Measurements from ENCODE around the gene TOX2. TPM values are rescaled to one million over a fixed set of nuclear protein-coding genes. Genes with fewer than 3 reads are reported as not detected.
A peak's percentile ranks its signal among the peaks of the same experiment; 100 is the strongest.

The TOX2 gene
- total and polyA plus RNA-seq, 5 experiments from 2014 or later = 0.31 to 1.3 (median 1.2) TPM

DNA sequence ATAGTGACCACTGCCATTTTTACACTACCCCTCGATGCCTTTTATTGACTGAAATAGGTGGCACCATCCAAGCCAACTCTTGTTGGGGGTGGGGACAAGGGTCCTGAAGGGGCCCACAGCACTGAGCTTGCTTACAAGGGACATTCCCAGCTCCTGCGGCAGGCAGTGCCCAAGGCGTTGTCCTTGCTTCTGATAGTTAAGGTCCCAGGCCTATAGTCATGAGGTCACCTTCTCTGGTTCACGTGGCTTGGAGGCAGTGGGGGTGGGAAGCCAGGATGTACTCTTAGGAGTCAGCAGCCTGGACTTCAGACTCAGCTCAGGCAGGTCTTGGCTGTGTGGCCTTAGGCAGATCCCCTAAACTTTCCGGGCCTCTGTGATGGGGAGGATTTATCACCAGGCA, 48.6 kb downstream of the TOX2 start:
- no peak for ATAC-seq
- H3K9me3 Mint-ChIP-seq = peaks cover 0 to 2% (median 0%) of the 10 kb centered on the region in 9 donors
- no peak overlapping the region for H3K4me3 Mint-ChIP-seq
- peaks cover 24 to 58% (median 38%) of the 10 kb centered on the region in 4 donors for H3K4me1 Mint-ChIP-seq
- no peak overlapping the region for H3K27ac Mint-ChIP-seq
- POLR2A ChIA-PET = no interaction called here
- peaks cover 0 to 3% (median 2%) of the 10 kb centered on the region in 5 donors for H3K27me3 Mint-ChIP-seq
- peaks cover 0 to 1% (median 0%) of the 10 kb centered on the region in 3 donors for H3K36me3 Mint-ChIP-seq
- DNase-seq = peak in 1 of 10 donors; percentile 56

GRCh38 chr20:43963872-43964791, 49.5 kb downstream of the TOX2 start:
- H3K4me3 Mint-ChIP-seq = peak overlapping the region in 9 of 10 donors; percentile 20 to 77 (median 57)
- peak overlapping the region; percentile 4 to 86 (median 65) for H3K27ac Mint-ChIP-seq
- H3K9me3 Mint-ChIP-seq = no peaks in the 10 kb centered on the region
- DNase-seq (peak in 9 of 10 donors; percentile 29 to 75 (median 60)), ATAC-seq (peak; percentile 89 to 93)
- H3K36me3 Mint-ChIP-seq = no peaks in the 10 kb centered on the region
- peaks cover 22 to 56% (median 33%) of the 10 kb centered on the region in 4 donors for H3K4me1 Mint-ChIP-seq
- POLR2A ChIA-PET = interaction anchor here (1.0 to 1.1 kb wide), 2 partner anchors 8 to 21 kb away, joined by 3 read pairs; no protein-coding TSS in a partner anchor
- H3K27me3 Mint-ChIP-seq = peaks cover 0 to 3% (median 2%) of the 10 kb centered on the region in 5 donors

- POLR2A ChIA-PET = no interaction called here
- DNase-seq = no peak
- peaks cover 0 to 26% (median 10%) of the 10 kb centered on the region in 4 donors for H3K4me1 Mint-ChIP-seq
- H3K36me3 Mint-ChIP-seq = no peaks in the 10 kb centered on the region
- peaks cover 0 to 11% (median 4%) of the 10 kb centered on the region in 5 donors for H3K27me3 Mint-ChIP-seq
- ATAC-seq = no peak
- H3K4me3 Mint-ChIP-seq = no peak overlapping the region
- no peak overlapping the region for H3K27ac Mint-ChIP-seq
- H3K9me3 Mint-ChIP-seq = no peaks in the 10 kb centered on the region
These were observed 53.8 kb downstream of the TOX2 start for GRCh38 chr20:43968341-43969000.

DNA sequence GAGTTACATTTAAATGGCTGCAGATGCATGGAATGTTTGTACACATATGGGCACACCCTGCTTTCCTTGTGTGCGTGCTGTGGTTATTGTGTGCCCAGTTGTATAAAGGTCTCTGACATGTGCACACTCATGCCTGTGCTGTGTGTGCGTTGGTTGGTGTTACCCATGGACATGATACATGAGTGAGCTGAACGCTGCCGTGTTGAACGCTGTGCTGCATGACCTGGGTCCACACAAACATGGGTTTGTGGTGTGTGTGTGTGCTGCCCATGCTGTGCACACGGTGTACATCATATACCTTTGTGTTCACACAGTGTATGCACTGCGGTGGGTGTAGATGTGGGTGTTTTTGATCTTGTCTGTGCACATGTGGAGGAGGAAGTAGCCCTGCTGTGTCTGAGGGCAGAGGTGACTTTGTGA, 54.4 kb downstream of the TOX2 start:
- Mint-ChIP-seq H3K27me3 (peaks cover 0 to 12% (median 5%) of the 10 kb centered on the region in 5 donors), H3K9me3 (no peaks in the 10 kb centered on the region), H3K4me1 (peaks cover 0 to 20% (median 10%) of the 10 kb centered on the region in 4 donors), H3K27ac (peak overlapping the region in 1 of 10 donors; percentile 67), H3K36me3 (no peaks in the 10 kb centered on the region), H3K4me3 (no peak overlapping the region)
- DNase-seq (peak in 1 of 10 donors; percentile 40), ATAC-seq (no peak)
- POLR2A ChIA-PET = no interaction called here

GRCh38 chr20:43969501-43970182, 55.0 kb downstream of the TOX2 start:
- POLR2A ChIA-PET = no interaction called here
- no peaks in the 10 kb centered on the region for H3K9me3 Mint-ChIP-seq
- H3K4me1 Mint-ChIP-seq = peaks cover 0 to 14% (median 8%) of the 10 kb centered on the region in 4 donors
- peaks cover 0 to 9% (median 5%) of the 10 kb centered on the region in 5 donors for H3K27me3 Mint-ChIP-seq
- H3K4me3 Mint-ChIP-seq = no peak overlapping the region
- no peaks in the 10 kb centered on the region for H3K36me3 Mint-ChIP-seq
- peak in 1 of 10 donors; percentile 43 for DNase-seq
- ATAC-seq = no peak
- peak overlapping the region in 2 of 10 donors; percentile 38 to 39 for H3K27ac Mint-ChIP-seq

DNA sequence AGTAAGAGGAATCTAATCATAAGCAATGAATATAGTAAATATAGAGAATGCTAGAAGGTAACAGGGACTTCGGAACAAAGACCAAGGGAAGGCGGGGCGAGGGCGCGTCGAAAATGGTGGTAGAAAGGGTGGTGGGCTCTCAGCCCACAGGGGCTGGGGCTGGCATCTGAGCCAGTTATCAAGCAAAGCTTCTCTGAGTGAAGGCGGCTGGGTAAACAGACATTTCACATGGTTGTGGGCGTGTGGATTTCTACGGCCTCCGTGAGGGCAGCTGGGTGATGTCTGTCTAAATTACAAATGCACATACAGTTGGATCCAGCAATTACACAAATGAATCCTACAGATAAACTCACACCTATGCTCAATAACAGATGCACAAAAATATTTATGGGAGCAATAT, 56.6 kb downstream of the TOX2 start:
- no peak for DNase-seq
- Mint-ChIP-seq H3K27ac (no peak overlapping the region), H3K27me3 (peaks cover 0 to 9% (median 5%) of the 10 kb centered on the region in 5 donors), H3K4me1 (peaks cover 0 to 11% (median 5%) of the 10 kb centered on the region in 4 donors), H3K9me3 (no peaks in the 10 kb centered on the region), H3K4me3 (no peak overlapping the region), H3K36me3 (no peaks in the 10 kb centered on the region)
- POLR2A ChIA-PET = no interaction called here
- ATAC-seq = no peak

DNA sequence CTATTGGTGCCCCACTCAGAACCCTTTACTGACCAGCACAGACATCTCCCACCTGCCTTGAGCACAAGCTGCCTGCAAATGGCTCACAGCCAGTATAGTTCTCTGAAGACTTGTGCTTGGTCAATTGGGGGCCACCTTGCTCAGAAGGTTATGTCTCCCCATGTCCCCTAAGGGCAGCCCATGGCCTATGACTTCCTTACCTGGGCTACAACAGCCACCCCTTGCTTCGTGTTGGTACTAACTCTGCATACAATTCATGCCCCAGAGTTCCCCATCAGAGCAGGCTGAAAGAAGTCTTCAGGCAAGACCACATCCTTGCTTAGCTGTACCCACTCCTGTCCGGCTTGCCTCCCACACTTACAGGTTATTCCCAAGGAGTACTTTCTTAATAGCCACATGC, 57.4 kb downstream of the TOX2 start:
- Mint-ChIP-seq H3K9me3 (no peaks in the 10 kb centered on the region), H3K4me3 (no peak overlapping the region), H3K4me1 (peaks cover 0 to 11% (median 5%) of the 10 kb centered on the region in 4 donors), H3K27me3 (peaks cover 0 to 10% (median 7%) of the 10 kb centered on the region in 5 donors), H3K27ac (peak overlapping the region in 1 of 10 donors; percentile 85), H3K36me3 (no peaks in the 10 kb centered on the region)
- DNase-seq = peak in 1 of 10 donors; percentile 26
- POLR2A ChIA-PET = no interaction called here
- no peak for ATAC-seq

GRCh38 chr20:43972692-43973091, 58.0 kb downstream of the TOX2 start:
- POLR2A ChIA-PET = no interaction called here
- Mint-ChIP-seq H3K9me3 (no peaks in the 10 kb centered on the region), H3K27ac (no peak overlapping the region), H3K27me3 (peaks cover 0 to 10% (median 7%) of the 10 kb centered on the region in 5 donors), H3K4me1 (peaks cover 0 to 11% (median 5%) of the 10 kb centered on the region in 4 donors), H3K4me3 (no peak overlapping the region), H3K36me3 (no peaks in the 10 kb centered on the region)
- ATAC-seq = no peak
- no peak for DNase-seq

- Mint-ChIP-seq H3K9me3 (no peaks in the 10 kb centered on the region), H3K4me1 (peaks cover 0 to 14% (median 5%) of the 10 kb centered on the region in 4 donors), H3K36me3 (no peaks in the 10 kb centered on the region), H3K27me3 (peaks cover 0 to 10% (median 7%) of the 10 kb centered on the region in 5 donors), H3K4me3 (no peak overlapping the region), H3K27ac (peak overlapping the region in 1 of 10 donors; percentile 46)
- no peak for DNase-seq
- POLR2A ChIA-PET = no interaction called here
- ATAC-seq = no peak
These were observed 58.6 kb downstream of the TOX2 start for GRCh38 chr20:43973231-43973630.

- Mint-ChIP-seq H3K27ac (peak overlapping the region in 1 of 10 donors; percentile 46), H3K36me3 (no peaks in the 10 kb centered on the region), H3K9me3 (no peaks in the 10 kb centered on the region), H3K4me3 (no peak overlapping the region), H3K4me1 (peaks cover 0 to 11% (median 4%) of the 10 kb centered on the region in 4 donors), H3K27me3 (peaks cover 4 to 13% (median 9%) of the 10 kb centered on the region in 5 donors)
- POLR2A ChIA-PET = no interaction called here
- DNase-seq (peak in 1 of 10 donors; percentile 46), ATAC-seq (no peak)
These were observed 59.2 kb downstream of the TOX2 start for GRCh38 chr20:43973671-43974450.

DNA sequence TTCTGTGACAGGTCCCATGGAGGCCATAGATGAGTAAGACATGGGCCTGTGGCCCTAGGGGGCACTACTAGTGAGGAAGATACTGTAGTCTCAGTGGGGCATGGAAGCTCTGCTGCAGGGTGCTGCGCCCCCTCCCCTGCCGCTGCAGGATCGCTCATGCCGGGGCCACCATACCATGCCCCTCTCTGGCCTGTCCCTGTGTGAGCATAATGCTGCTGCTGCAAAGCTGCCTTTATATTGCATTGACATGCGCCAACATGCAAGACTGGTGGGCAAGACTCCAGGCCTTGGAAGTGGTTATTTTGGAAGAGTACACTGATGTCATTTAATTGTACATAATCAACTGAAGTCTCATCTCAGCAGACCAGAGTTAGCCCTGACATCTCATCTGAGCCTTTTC, 60.0 kb downstream of the TOX2 start:
- Mint-ChIP-seq H3K4me3 (no peak overlapping the region), H3K27ac (no peak overlapping the region), H3K36me3 (no peaks in the 10 kb centered on the region), H3K9me3 (no peaks in the 10 kb centered on the region), H3K27me3 (peaks cover 4 to 17% (median 14%) of the 10 kb centered on the region in 5 donors), H3K4me1 (peaks cover 0 to 4% (median 0%) of the 10 kb centered on the region in 4 donors)
- DNase-seq (no peak), ATAC-seq (no peak)
- POLR2A ChIA-PET = no interaction called here
